ENCODE measurements around the gene OSBPL7. TPM values are rescaled to one million over a fixed set of nuclear protein-coding genes. Genes with fewer than 3 reads are reported as not detected.

The OSBPL7 gene
- total RNA-seq, 1 experiment from 2014 or later, result 9.1 TPM

GRCh38 chr17:47869114-47869513 is 47.5 kb upstream of the OSBPL7 start:
- intact Hi-C loops (cut with micrococcal nuclease; ENCODE audit: unreplicated experiment), result no loop called here
- no peaks in the 10 kb centered on the region for H3K9me3 ChIP-seq (ENCODE audit: low read depth, low read length, poor library complexity, severe bottlenecking)
- H3K27me3 ChIP-seq (replicated peaks; ENCODE audit: insufficient read depth, low read depth, low read length, poor library complexity), result peaks cover under 1% of the 10 kb centered on the region
- ChIA-PET POLR2A (ENCODE audit: low non-redundant PET) (no interaction called here), CTCF (interaction anchor here (0.5 kb wide), 1 partner anchor 47 kb away, joined by 3 read pairs; the partner anchor contains the start of gene OSBPL7)
- no peak overlapping the region for H3K27ac ChIP-seq (ENCODE audit: low read depth, low read length, poor library complexity, severe bottlenecking)
- H3K36me3 ChIP-seq (ENCODE audit: insufficient read depth, low read length, poor library complexity, severe bottlenecking), result no peaks in the 10 kb centered on the region
- TF ChIP-seq CTCF (conservative IDR thresholded peaks at IDR 0.05; ENCODE audit: low read depth, low read length), result no peak
- peaks cover 10% of the 10 kb centered on the region for H3K4me1 ChIP-seq (ENCODE audit: insufficient read depth, low read length, poor library complexity, severe bottlenecking)
- no TSS peak for BruUV-seq (replicated peaks)
- H3K4me3 ChIP-seq (ENCODE audit: low read depth, low read length, poor library complexity, severe bottlenecking), result no peak overlapping the region
- no peak for DNase-seq (ENCODE audit: low spot score)

GRCh38 chr17:47867813-47868533 is 46.4 kb upstream of the OSBPL7 start:
- Histone ChIP-seq H3K36me3 (ENCODE audit: insufficient read depth, low read length, poor library complexity, severe bottlenecking) (no peaks in the 10 kb centered on the region), H3K4me3 (ENCODE audit: low read depth, low read length, poor library complexity, severe bottlenecking) (no peak overlapping the region), H3K4me1 (ENCODE audit: insufficient read depth, low read length, poor library complexity, severe bottlenecking) (peaks cover 10% of the 10 kb centered on the region), H3K27ac (ENCODE audit: low read depth, low read length, poor library complexity, severe bottlenecking) (no peak overlapping the region), H3K27me3 (replicated peaks; ENCODE audit: insufficient read depth, low read depth, low read length, poor library complexity) (no peaks in the 10 kb centered on the region), H3K9me3 (ENCODE audit: low read depth, low read length, poor library complexity, severe bottlenecking) (no peaks in the 10 kb centered on the region)
- intact Hi-C loops (cut with micrococcal nuclease; ENCODE audit: unreplicated experiment), result no loop called here
- no peak for DNase-seq (ENCODE audit: low spot score)
- TF ChIP-seq CTCF (conservative IDR thresholded peaks at IDR 0.05; ENCODE audit: low read depth, low read length) (no peak), EZH2 (IDR thresholded peaks at IDR 0.05; ENCODE audit: borderline replicate concordance, low read depth, low read length, poor library complexity, severe bottlenecking) (no peak)
- POLR2A ChIA-PET (ENCODE audit: low non-redundant PET), result no interaction called here
- no TSS peak for BruUV-seq (replicated peaks)
- CTCF ChIA-PET, result no interaction called here

- CTCF ChIA-PET, result no interaction called here
- H3K4me1 ChIP-seq (ENCODE audit: insufficient read depth, low read length, poor library complexity, severe bottlenecking), result peaks cover 10% of the 10 kb centered on the region
- H3K36me3 ChIP-seq (ENCODE audit: insufficient read depth, low read length, poor library complexity, severe bottlenecking), result no peaks in the 10 kb centered on the region
- TF ChIP-seq EZH2 (IDR thresholded peaks at IDR 0.05; ENCODE audit: borderline replicate concordance, low read depth, low read length, poor library complexity, severe bottlenecking), result no peak
- TF ChIP-seq CTCF (conservative IDR thresholded peaks at IDR 0.05; ENCODE audit: low read depth, low read length), result no peak
- no peak for DNase-seq (ENCODE audit: low spot score)
- intact Hi-C loops (cut with micrococcal nuclease; ENCODE audit: unreplicated experiment), result no loop called here
- H3K27me3 ChIP-seq (replicated peaks; ENCODE audit: insufficient read depth, low read depth, low read length, poor library complexity), result no peaks in the 10 kb centered on the region
- POLR2A ChIA-PET (ENCODE audit: low non-redundant PET), result no interaction called here
- H3K9me3 ChIP-seq (ENCODE audit: low read depth, low read length, poor library complexity, severe bottlenecking), result no peaks in the 10 kb centered on the region
- H3K27ac ChIP-seq (ENCODE audit: low read depth, low read length, poor library complexity, severe bottlenecking), result no peak overlapping the region
- no TSS peak for BruUV-seq (replicated peaks)
- H3K4me3 ChIP-seq (ENCODE audit: low read depth, low read length, poor library complexity, severe bottlenecking), result no peak overlapping the region
These were observed 45.3 kb upstream of the OSBPL7 start for GRCh38 chr17:47866941-47867340.

Data from A673 (cell line).